Measurements from ENCODE around the gene OR52E4.

GRCh38 chr11:5922749-5923426 lies 42.5 kb downstream of the OR52E4 start:
- TF ChIP-seq EZH2phosphoT487 (IDR thresholded peaks at IDR 0.05; ENCODE audit: borderline replicate concordance, low read length), result no peak
- TF ChIP-seq CTCF (conservative IDR thresholded peaks at IDR 0.05; ENCODE audit: low read depth, low read length), result no peak
